ENCODE measurements around the gene ATG16L1.
A peak's percentile ranks its signal among the peaks of the same experiment; 100 is the strongest.

Gene ATG16L1

DNA sequence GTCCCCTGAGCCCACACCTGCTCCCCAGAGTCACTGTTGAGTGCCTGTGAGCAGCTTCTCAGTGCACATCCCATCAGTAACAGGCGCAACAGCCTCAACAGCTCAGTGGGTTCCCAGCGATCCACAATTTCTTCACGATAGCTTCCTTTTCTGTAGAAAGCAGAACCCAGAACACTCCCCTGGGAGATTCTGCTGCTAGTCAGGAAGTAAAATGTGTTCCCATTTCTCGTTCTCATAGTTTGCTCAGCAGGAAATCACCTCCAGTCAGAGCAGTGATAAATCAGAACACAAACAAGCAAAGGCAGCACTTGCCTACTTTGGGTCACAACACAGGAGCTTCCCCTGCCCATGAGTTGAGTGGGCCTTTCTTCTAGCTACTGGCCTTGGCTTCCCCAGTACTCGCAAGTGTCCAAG is 48.9 kb upstream of the ATG16L1 start:
- no peaks in the 10 kb centered on the region for H3K9me3 ChIP-seq (ENCODE audit: control insufficient read depth, insufficient read depth, low read depth, low read length)
- ChIA-PET POLR2A (interaction anchor here (0.9 kb wide), 1 partner anchor 94 kb away, joined by 3 read pairs; no protein-coding TSS in a partner anchor), CTCF (interaction anchor here (0.7 kb wide), 1 partner anchor 16 kb away, joined by 3 read pairs; no protein-coding TSS in a partner anchor)
- no peak overlapping the region for H3K27ac ChIP-seq (ENCODE audit: extremely low read depth, low read depth, low read length)
- H3K4me1 ChIP-seq (ENCODE audit: control insufficient read depth, insufficient read depth, low read length) = no peaks in the 10 kb centered on the region
- no peak overlapping the region for H3K4me3 ChIP-seq (ENCODE audit: low read depth, low read length)
- TF ChIP-seq SP3 (tag by site-specific recombination; IDR thresholded peaks at IDR 0.05) (no peak), SETDB1 (IDR thresholded peaks at IDR 0.05; ENCODE audit: insufficient read length, low read length) (no peak), ZNF214 (tag by site-specific recombination; IDR thresholded peaks at IDR 0.05; ENCODE audit: borderline replicate concordance) (no peak), TRIM28 (IDR thresholded peaks at IDR 0.05; ENCODE audit: borderline replicate concordance, low read length) (no peak), SCRT1 (tag by site-specific recombination; IDR thresholded peaks at IDR 0.05; ENCODE audit: borderline replicate concordance) (no peak)
- TF ChIP-seq, protein P1, sequence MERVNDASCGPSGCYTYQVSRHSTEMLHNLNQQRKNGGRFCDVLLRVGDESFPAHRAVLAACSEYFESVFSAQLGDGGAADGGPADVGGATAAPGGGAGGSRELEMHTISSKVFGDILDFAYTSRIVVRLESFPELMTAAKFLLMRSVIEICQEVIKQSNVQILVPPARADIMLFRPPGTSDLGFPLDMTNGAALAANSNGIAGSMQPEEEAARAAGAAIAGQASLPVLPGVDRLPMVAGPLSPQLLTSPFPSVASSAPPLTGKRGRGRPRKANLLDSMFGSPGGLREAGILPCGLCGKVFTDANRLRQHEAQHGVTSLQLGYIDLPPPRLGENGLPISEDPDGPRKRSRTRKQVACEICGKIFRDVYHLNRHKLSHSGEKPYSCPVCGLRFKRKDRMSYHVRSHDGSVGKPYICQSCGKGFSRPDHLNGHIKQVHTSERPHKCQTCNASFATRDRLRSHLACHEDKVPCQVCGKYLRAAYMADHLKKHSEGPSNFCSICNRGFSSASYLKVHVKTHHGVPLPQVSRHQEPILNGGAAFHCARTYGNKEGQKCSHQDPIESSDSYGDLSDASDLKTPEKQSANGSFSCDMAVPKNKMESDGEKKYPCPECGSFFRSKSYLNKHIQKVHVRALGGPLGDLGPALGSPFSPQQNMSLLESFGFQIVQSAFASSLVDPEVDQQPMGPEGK (tag by site-specific recombination; IDR thresholded peaks at IDR 0.05) = no peak
- TF ChIP-seq, protein P2, sequence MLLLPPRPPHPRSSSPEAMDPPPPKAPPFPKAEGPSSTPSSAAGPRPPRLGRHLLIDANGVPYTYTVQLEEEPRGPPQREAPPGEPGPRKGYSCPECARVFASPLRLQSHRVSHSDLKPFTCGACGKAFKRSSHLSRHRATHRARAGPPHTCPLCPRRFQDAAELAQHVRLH (tag by site-specific recombination; IDR thresholded peaks at IDR 0.05) = no peak
- H3K36me3 ChIP-seq (ENCODE audit: control insufficient read depth in 2 of 2, insufficient read depth in 1 of 2, low read length in 2 of 2) = peaks cover 0 to 3% of the 10 kb centered on the region in 2 experiments; a peak in 1 of 3 replicates

DNA sequence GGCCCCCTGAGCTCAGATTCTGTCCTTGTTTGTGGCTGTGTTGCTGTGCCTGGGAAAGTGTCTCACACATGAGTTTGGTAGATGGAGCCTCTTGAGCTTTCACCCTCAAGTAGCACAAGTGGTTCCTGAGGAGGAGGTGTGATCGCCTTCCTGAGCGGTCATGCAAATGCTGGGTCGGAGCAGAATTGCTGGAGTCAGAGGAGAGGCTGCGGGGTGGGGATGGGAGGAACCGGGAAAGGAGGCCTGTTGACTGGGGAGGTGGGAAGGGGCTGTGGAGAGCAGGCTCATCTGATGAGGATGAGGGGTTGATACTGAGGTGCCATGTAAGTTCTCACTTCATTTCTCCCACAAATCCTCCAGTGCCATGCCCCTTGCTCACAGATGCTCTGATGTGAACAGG is 48.4 kb upstream of the ATG16L1 start:
- H3K27ac ChIP-seq (ENCODE audit: extremely low read depth, low read depth, low read length) = no peak overlapping the region
- peaks cover 0 to 3% of the 10 kb centered on the region in 2 experiments; a peak in 1 of 3 replicates for H3K36me3 ChIP-seq (ENCODE audit: control insufficient read depth in 2 of 2, insufficient read depth in 1 of 2, low read length in 2 of 2)
- H3K4me1 ChIP-seq (ENCODE audit: control insufficient read depth, insufficient read depth, low read length) = no peaks in the 10 kb centered on the region
- CTCF ChIA-PET = interaction anchor here (0.7 kb wide), 1 partner anchor 16 kb away, joined by 3 read pairs; no protein-coding TSS in a partner anchor
- POLR2A ChIA-PET = no interaction called here
- no peaks in the 10 kb centered on the region for H3K9me3 ChIP-seq (ENCODE audit: control insufficient read depth, insufficient read depth, low read depth, low read length)
- H3K4me3 ChIP-seq (ENCODE audit: low read depth, low read length) = no peak overlapping the region
- no peak for TF ChIP-seq PRDM2 (tag by site-specific recombination; IDR thresholded peaks at IDR 0.05; ENCODE audit: borderline replicate concordance)
- no peak for TF ChIP-seq SP3 (tag by site-specific recombination; IDR thresholded peaks at IDR 0.05)
- no peak for TF ChIP-seq ZNF184 (tag by site-specific recombination; IDR thresholded peaks at IDR 0.05)
- TF ChIP-seq ZNF571 (tag by site-specific recombination; IDR thresholded peaks at IDR 0.05) = no peak
- TF ChIP-seq ZNF549 (tag by site-specific recombination; IDR thresholded peaks at IDR 0.05) = no peak
- TF ChIP-seq ZNF26 (tag by site-specific recombination; IDR thresholded peaks at IDR 0.05) = no peak
- TF ChIP-seq, protein P3, sequence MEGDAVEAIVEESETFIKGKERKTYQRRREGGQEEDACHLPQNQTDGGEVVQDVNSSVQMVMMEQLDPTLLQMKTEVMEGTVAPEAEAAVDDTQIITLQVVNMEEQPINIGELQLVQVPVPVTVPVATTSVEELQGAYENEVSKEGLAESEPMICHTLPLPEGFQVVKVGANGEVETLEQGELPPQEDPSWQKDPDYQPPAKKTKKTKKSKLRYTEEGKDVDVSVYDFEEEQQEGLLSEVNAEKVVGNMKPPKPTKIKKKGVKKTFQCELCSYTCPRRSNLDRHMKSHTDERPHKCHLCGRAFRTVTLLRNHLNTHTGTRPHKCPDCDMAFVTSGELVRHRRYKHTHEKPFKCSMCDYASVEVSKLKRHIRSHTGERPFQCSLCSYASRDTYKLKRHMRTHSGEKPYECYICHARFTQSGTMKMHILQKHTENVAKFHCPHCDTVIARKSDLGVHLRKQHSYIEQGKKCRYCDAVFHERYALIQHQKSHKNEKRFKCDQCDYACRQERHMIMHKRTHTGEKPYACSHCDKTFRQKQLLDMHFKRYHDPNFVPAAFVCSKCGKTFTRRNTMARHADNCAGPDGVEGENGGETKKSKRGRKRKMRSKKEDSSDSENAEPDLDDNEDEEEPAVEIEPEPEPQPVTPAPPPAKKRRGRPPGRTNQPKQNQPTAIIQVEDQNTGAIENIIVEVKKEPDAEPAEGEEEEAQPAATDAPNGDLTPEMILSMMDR (tag by site-specific recombination; IDR thresholded peaks at IDR 0.05) = no peak
- TF ChIP-seq SETDB1 (IDR thresholded peaks at IDR 0.05; ENCODE audit: insufficient read length, low read length) = peak; percentile 19
- TF ChIP-seq ZNF138 (tag by site-specific recombination; IDR thresholded peaks at IDR 0.05; ENCODE audit: borderline replicate concordance) = no peak
- no peak for TF ChIP-seq KLF17 (tag by site-specific recombination; IDR thresholded peaks at IDR 0.05)
- TF ChIP-seq ZNF747 (tag by site-specific recombination; IDR thresholded peaks at IDR 0.05) = no peak
- TF ChIP-seq, protein P4, sequence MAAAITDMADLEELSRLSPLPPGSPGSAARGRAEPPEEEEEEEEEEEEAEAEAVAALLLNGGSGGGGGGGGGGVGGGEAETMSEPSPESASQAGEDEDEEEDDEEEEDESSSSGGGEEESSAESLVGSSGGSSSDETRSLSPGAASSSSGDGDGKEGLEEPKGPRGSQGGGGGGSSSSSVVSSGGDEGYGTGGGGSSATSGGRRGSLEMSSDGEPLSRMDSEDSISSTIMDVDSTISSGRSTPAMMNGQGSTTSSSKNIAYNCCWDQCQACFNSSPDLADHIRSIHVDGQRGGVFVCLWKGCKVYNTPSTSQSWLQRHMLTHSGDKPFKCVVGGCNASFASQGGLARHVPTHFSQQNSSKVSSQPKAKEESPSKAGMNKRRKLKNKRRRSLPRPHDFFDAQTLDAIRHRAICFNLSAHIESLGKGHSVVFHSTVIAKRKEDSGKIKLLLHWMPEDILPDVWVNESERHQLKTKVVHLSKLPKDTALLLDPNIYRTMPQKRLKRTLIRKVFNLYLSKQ (tag by site-specific recombination; IDR thresholded peaks at IDR 0.05; ENCODE audit: borderline replicate concordance) = no peak
- TF ChIP-seq ZNF664 (tag by site-specific recombination; IDR thresholded peaks at IDR 0.05) = no peak
- TF ChIP-seq REPIN1 (tag by site-specific recombination; IDR thresholded peaks at IDR 0.05; ENCODE audit: low read depth) = no peak
- TF ChIP-seq TRIM28 (IDR thresholded peaks at IDR 0.05; ENCODE audit: borderline replicate concordance, low read length) = peak; percentile 33; the same call in 1 of the 2 replicates

All from HEK293 (cell line).